Daoy (cell line): ENCODE results near the gene NUBP1. TPM values are rescaled to one million over a fixed set of nuclear protein-coding genes. Genes with fewer than 3 reads are reported as not detected.
"Not testable (repeated sequence)": the region's sequence is repeated elsewhere in the genome, so short reads cannot be mapped to it uniquely, and the experiment has no call there.

Experiments
- DNase-seq: peaks from one replicate; pipeline ENCODE4 v3.0.0-alpha.2; 2015; ENCODE audit warnings: low read depth
- total RNA-seq: library from RNA; depleted of rRNA; stranded (reverse); fragments of >200 nt; shearing (Covaris generic); gene quantifications from 2 replicates; pipeline ENCODE4 v1.2.3, GENCODE V29; 2014

The NUBP1 gene
- total RNA-seq, 1 experiment from 2014 or later, result 46.9 TPM

DNA sequence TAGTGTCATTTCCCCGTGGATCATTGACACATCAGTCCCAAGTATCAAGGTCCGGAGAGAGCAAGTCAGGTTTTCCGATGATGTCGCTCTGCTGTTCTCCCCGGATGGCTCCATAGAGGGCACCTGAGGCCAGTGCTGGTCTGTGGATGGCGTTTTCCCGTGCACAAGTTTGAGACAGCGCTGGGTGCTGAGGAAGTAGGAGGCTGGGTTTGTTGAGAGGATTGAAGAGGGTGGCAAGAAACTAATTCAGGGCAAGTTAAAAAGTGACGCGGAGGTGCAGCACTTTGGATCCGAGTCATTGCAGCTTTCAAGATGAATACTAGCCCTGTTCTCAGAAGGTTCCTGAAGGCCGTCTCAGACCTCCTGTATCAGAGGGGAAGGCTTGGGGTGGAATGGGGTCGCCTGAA lies 7.7 kb downstream of the NUBP1 start:
- no peak for DNase-seq

DNA sequence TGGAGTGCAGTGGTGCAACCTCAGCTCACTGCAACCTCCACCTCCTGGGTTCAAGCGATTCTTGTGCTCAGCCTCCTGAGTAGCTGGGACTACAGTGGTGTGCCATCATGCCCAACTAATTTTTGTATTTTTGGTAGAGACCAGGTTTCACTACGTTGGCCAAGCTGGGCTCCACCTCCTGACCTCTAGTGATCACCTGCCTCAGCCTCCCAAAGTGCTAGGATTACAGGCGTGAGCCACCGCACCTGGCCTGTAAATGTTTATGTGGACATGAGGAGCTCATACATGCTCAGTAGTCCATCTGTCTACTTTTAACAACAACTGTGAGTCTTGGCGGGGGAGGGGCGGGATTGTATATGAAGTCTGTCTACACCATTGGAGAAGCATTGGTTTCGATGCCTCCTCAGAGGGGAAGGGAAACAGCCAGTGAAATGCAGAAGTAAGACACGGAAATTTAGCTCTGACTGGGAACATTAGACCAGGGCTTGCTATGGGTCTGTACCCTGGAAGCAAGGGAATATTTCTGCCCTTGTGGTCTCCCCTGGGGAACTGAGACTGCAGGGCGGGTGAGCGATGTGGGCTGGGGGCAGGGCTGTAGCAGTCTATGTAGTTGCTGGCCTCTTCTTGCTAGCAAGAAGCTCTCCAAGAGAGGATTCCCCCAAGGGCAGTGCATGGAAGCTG lies 9.3 kb downstream of the NUBP1 start:
- DNase-seq, result no peak

DNA sequence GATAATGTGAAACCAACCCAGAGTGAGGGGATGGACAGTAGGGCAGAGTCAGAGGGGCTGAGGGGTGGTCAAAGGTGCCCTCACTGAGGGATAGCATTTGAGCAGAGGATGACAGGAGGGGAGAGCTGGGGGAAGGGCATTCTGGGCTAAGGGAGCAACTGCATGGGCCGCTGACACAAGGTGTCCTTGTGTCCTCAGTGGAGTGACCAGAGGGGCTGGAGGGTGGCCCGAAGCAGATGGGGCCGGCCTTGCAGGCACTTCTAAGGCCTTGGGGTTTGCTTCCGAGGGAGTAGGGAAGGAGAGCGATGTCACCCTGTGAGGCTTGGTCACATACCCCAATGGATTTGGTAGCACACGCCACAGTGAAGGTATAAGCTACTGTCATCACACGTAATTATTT lies 10.0 kb downstream of the NUBP1 start:
- no peak for DNase-seq

DNA sequence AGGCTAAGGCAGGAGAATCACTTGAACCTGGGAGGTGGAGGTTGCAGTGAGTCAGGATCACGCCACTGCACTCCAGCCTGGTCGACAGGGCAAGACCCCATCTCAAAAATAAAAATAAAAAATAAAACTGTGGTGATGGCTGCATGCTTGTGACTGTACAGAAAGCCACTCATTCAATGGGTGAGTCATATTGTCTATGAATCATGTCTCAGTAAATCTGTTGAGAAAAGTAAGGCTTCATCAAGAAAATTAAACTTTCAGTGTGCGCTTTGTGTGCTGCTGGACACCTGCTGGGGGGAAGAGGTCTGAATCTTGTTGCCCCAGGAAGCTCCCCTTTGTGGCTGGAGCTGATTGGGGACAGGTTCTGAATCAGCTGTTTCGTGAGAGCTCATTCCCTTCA lies 11.3 kb downstream of the NUBP1 start:
- DNase-seq, result peak; percentile 36

DNA sequence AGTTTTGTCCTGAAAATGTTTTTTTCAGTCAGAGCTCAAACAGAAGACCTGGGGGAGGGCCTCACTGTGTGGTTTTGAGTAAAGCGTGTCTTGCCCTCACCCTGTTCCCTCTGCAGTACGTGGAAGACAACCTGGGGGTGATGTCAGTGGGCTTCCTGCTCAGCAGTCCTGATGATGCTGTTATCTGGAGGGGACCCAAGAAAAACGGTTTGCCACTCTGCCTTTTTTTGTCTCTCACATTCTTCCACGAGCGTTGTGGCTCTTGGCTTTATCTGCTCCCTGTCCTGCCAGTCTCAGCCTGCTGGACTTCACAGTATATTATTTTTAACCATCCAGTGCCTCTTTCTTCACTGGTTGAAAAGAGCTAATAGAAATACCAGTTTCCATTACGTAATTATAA lies 12.9 kb downstream of the NUBP1 start:
- no peak for DNase-seq

DNA sequence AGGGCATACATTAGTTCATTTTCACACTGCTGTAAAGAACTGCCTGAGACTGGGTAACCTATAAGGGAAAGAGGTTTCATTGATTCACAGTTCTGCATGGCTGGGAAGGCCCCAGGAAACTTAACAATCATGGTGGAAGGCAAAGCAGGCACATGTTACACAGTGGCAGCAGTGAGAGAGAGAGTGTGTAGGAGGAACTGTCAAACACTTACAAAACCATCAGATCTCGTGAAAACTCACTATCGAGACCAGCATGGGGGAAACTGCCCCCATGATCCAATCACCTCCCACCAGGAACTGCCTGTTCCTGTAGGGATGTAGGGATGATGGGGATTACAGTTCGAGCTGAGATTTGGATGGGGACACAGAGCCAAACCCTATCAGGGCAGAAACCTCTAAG lies 17.2 kb downstream of the NUBP1 start:
- no peak for DNase-seq

DNA sequence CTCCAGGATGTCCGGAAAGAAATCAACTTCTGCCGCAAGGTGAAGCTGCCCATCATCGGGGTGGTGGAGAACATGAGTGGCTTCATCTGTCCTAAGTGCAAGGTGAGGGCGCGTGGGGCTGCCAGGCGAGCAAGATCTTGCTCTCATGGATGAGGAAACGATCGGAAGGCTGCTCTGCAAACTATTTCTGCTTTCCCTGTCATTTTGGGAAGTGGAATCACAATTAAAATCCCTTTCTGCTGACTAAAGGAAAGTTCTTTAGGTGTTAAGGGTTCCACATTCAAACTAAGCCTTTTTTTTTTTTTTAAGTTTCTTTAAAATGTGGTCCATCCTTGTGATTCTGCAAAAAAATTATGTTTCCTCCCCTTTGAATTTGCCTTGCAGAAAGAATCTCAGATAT lies 17.7 kb downstream of the NUBP1 start:
- DNase-seq, result no peak

DNA sequence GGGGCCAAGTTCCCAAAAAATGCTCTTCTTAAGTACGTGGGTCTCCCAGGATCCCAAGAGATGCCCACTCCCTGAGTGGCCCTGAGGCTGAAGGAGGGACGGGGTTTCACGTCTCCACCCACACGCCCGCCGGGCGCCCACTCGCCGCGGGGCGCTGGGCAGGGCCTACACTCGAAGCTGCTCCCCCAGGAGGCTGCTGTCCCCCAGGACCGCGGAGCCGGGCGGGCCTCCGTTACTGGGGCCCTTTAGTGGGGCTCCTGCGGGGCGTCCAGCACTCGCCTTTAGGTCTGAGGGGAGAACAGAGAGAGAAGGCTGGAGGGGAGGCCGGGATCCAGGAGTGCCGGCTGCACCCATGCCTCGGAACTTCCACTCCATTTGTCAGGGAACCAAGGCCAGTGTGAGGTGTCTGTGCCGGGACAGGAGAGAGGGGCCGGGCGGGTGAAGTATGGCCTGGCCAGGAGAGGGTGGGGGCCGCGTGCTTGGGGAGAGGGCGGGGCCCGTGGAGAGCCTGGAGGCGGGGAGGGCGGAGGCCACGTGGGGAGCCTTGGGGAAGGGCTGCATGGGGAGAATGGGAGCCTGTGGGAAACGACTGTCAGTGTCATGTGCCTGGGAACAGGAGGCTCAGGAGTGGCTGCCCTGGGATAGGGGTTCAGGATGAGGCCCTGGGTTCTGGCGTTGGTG lies 18.8 kb downstream of the NUBP1 start:
- DNase-seq, result no peak

DNA sequence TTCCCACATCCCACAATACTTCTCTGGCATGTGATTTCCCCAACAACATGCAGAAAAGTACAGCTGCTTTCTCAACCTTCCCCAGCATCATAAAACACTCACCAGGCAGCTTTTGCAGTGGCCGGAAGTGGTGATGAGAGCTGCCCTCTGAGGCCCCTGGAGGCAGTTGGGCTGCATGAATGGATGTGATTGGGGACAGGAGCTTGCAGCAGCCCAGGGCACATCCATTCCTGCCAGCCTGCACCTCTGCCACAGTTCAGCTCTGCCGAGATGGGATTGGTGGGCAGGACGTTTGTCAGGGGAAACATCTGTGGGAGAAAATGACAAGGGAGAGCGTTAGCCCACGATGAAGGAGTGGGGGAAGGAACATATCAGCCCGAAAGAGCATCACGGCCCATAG lies 19.8 kb downstream of the NUBP1 start:
- no peak for DNase-seq

DNA sequence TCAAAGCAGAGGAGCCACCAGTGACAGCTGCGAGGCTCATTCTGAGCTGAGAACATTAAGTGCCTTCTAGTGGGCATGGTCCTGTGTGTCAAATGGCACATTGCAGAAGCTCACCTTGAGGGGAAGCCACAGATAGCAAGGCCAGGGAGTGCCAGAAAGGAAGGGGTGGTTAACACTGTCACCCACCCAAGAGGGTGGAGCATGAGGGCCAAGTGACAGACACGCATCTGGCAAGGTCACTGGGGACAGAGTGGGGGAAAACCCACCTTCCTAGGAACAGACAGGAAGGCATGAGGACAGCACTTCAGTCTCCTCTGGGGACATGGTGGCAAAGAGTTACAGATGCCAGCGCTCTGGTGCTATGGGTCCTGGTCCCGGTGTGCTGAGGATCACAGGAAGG lies 22.1 kb downstream of the NUBP1 start:
- DNase-seq, result no peak

DNA sequence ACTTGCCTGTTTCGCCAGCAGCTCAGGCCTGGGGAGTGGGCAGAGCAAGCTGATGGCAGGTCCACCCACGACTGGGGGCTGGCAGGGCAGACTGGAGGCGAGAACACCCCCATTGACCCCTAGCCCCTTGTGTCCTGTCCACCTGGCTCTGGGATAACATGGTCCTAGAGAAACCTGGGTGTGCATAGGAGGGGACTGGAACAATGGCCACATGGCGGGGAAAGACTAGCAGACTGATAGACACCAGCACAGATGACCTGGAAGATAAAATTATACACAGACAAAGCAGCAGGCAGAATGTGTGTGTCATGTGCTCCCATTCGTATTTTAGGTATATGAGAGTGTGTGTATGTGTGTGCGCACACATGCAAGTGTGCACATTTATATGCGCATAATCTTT lies 23.5 kb downstream of the NUBP1 start:
- DNase-seq, result no peak

DNA sequence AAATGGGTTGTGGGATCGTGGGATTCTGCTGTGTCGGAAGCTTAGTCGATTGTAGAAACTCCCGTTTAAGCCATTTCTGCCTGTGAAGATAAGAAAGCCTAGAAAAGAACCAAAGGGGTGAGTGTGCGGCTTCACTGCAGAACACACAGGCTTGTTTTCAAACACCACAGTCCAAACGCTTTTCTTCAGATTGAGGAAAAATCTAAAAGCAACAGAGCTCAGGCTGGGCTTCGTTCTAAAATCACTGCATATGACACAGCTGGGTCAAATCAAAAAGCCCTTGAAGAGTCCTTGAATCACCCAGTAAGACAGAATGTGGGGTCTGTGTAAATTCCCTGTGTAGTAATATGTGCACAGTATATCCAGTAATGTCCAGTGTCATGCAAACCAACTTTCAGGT lies 25.7 kb downstream of the NUBP1 start:
- no peak for DNase-seq

DNA sequence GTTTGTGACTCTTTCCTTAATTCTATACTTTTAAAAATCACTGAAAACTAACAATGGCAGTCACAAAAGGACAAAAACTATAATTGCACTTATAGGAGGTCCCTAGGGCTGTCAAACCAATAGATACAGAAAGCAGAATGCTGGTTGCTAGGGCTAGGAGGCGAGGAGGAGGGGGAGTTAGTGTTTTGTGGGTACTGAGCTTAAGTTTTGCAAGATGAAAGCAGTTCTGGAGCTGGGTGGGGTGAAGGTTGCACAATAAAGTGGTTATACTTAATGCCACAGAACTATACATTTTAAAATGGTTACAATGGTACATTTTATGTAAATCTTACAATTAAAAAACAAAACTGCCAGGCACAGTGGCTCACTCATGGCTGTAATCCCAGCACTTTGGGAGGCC lies 27.3 kb downstream of the NUBP1 start:
- no peak for DNase-seq

DNA sequence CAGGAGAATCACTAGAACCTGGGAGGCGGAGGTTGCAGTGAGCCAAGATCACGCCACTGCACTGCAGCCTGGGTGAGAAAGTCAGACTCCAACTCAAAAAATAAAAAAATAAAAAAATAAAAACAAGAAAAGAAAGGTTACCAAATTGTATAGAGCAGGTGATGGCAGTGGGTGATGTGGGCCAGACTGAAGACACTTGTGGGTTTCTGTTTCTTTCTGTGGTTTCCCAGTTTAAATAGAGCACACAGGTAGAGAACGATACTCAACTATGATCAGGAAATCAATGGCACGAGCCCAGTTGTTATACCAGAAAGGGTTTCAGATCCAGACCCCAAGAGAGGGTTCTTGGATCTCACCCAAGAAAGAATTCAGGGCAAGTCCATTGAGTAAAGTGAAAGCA lies 32.6 kb downstream of the NUBP1 start:
- DNase-seq, result no peak

DNA sequence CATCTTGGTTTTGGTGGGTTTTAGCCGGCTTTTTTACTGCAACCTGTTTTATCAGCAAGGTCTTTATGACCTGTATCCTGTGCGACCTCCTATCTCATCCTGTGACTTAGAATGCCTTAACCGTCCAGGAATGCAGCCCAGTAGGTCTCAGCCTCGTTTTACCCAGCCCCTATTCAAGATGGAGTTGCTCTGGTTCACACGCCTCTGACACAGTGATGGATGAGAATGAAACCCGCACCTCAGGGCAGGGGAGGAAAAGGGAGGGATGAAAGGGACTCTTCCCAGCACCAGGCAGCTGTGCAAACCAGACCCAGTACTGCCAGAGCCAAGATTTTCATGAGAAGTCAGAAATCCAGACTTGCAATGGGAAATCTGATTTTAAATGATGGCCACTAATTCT lies 33.3 kb downstream of the NUBP1 start:
- DNase-seq, result not testable (repeated sequence)

DNA sequence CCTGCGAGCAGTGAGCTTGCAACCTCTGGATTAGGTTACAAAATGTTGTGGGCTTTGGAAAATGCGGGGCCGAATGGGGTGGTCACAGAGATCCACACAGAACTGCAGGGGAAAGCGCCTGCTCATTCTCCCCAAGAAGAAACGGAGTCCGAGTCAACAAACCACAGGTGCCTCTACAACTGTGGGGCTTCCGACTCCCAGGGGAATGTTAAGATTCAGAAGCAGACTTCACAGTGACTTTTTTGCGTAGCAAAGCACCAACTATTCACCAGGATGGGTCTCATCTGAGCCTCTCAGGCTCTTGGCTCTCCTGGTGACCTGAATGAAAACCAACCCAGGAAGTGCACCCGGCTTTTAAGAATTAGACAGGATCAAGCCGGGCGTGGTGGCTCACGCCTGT lies 33.7 kb downstream of the NUBP1 start:
- DNase-seq, result no peak

DNA sequence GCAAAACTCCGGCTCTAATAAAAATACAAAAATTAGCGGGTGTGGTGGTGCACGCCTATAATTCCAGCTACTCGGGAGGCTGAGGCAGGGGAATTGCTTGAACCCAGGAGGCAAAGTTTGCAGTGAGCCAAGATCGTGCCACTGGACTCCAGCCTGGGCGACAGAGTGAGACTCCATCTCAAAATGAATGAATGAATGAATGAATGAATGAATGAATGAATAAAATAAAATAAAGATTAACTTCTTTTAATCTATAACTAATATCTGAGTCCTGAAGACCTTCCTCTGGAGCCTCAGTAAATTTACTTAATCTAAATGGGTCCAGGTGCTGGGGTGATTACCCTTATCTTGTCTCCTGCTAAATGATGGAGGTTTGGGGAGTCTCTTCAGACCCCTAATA lies 36.3 kb downstream of the NUBP1 start:
- DNase-seq, result not testable (repeated sequence)

DNA sequence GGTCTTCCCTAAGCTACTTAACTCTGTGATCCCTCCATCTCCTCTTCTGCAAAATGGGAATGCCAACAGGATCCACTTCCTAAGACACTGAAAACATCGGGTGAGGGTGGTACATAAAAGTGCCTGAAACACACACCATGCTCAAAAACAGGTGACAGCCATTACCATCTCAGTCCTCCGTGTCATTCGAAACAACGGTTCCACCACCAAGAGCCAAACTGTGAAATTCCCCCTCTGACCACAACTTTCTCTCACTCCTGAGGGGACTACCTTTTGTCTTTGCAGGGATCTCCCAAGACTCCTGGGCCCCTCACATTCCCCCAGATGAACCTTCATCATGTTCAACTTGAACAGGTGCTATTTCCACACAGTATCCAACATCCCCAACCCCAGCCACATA lies 37.0 kb downstream of the NUBP1 start:
- no peak for DNase-seq

DNA sequence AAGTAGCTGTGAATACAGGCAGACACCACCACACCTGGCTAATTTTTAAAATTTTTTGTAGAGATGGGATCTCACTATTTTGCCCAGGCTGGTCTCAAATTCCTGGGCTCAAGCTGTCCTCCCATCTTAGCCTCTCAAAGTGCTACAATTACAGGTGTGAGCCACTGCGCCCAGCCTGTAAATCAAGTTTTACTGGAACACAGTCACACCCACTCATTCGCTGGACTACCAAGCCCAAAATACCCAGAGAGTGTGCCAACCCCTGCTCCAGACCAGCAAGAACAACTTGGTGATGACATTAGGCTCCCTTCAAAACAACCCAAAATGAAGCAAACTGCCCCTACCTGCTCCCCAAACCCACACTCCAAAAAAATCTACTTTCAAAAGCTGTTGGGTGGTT lies 39.0 kb downstream of the NUBP1 start:
- DNase-seq, result no peak

DNA sequence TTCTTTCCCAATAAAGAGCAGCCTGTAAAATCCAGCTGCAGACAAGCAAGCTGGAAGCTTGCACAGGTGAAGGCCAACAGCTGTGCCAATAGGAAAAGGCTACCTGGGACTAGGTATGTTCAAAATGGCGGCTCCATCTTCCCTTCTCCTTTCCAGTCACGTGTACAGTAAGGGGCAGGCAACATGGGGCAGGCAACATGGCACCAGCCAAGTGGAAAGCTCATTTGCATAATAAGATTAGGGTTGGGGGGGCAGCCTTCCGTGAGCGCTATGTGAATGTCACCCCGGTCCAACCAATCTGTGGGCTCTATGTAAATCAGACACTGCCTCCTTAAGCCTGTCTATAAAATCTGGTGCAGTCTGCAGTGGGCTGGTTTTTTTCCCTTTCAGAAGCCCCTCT lies 43.7 kb downstream of the NUBP1 start:
- no peak for DNase-seq

DNA sequence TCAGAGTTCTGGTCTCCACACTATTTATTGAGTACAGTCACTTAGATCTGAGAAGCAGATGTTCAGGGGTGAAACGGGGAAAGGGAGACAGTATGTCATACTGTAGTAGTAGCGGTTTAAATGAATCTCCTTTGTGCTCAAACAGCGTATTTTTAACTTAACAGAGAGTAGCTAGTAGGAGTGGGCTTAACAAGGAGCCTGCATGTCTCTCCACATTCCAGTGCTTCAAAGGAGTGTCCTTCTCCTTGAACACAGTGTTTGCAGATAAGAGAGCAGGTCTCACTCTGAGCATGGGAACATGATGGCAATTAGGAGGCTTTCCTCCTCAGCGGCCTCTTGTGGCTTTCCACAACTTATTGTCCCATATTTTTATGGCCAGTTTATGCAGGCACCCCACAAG lies 45.0 kb downstream of the NUBP1 start:
- DNase-seq, result not testable (repeated sequence)

DNA sequence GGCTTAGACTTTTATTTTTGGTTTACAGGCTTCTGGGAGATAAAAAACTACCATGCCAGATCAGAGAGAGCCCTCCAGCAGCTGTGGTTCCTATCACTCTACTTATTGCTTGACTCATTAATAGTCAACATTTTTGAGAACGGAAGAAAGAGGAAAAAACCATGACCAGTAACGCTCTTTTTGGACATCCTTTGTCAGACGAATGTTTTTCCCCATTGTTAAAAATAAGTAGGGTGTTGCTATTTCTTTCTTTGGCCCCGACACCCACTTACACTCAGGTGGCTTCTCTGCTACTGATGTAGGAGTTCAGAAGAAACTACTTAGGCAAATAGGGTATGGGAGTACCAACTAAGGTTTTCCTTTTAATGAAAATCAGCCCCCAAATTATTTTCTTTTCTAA lies 47.4 kb downstream of the NUBP1 start:
- no peak for DNase-seq

DNA sequence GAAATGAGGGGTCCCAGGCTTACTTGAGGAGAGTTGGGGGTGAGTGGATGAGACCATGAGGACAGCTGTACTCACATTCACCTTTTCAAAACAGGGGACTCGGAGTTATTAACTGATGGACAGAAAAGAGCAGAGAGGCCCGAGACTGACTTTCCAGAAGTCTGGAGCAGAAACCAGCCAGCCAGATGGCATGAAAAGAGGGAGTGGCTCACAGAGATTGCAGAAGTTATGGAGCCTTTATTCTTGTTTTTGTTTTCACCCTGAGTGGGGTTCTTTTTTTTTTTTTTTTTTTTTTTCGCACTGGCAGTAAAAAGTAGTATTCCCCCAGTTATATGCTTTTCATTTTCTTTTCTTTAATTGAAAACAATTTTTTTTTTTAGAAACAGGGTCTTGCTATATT lies 56.1 kb downstream of the NUBP1 start:
- DNase-seq, result no peak

DNA sequence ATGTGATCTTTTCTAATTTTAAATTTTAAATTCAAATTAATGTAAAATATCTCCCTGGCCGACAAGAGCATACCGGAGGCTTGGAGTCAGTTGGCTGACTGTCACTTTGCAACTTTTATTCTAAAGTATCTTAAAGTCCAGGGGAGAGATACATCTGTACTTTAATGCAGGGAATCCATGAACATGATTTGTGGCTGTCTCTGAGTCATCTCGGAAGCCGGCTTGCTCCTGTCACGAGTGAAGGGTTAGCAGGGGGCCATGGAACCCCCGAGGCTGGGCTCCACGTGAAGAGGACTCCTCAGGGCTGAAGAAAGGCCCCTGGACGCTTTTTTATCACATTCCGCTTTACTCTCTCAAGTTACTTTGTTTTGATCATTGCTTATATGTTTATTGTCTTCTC lies 61.7 kb downstream of the NUBP1 start:
- no peak for DNase-seq
